Fibroblast of villous mesenchyme (primary cell): ENCODE measurements around the gene ZFAND3. TPM values are rescaled to one million over a fixed set of nuclear protein-coding genes. Genes with fewer than 3 reads are reported as not detected.

ENCODE experiments used
- DNase-seq: peaks from one replicate; pipeline ENCODE4 v3.0.0-alpha.2; 2010; ENCODE audit warnings: low read depth
- H3K4me3 ChIP-seq: 2 replicates; pipeline ENCODE4 v1.5.1; 2011; ENCODE audit warnings: low read depth, mild to moderate bottlenecking, low read length
- total RNA-seq: library from RNA; depleted of rRNA; stranded (reverse); fragments of >200 nt; gene quantifications from 2 replicates; pipeline ENCODE4 v1.2.3, GENCODE V29; 2012
- TF ChIP-seq, protein P1 (sequence below): IDR thresholded peaks from 2 replicates; pipeline ENCODE4 v1.5.1; 2012; ENCODE audit warnings: low read depth, mild to moderate bottlenecking, low read length; ENCODE audit not compliant: insufficient read depth

Gene ZFAND3
- total RNA-seq, 1 donor, result 20.3 TPM

GRCh38 chr6:37974943-37975342, 155.4 kb downstream of the ZFAND3 start:
- no peak overlapping the region for H3K4me3 ChIP-seq
- DNase-seq, result no peak
- TF ChIP-seq, protein P1, sequence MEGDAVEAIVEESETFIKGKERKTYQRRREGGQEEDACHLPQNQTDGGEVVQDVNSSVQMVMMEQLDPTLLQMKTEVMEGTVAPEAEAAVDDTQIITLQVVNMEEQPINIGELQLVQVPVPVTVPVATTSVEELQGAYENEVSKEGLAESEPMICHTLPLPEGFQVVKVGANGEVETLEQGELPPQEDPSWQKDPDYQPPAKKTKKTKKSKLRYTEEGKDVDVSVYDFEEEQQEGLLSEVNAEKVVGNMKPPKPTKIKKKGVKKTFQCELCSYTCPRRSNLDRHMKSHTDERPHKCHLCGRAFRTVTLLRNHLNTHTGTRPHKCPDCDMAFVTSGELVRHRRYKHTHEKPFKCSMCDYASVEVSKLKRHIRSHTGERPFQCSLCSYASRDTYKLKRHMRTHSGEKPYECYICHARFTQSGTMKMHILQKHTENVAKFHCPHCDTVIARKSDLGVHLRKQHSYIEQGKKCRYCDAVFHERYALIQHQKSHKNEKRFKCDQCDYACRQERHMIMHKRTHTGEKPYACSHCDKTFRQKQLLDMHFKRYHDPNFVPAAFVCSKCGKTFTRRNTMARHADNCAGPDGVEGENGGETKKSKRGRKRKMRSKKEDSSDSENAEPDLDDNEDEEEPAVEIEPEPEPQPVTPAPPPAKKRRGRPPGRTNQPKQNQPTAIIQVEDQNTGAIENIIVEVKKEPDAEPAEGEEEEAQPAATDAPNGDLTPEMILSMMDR, result no peak

- no peak overlapping the region for H3K4me3 ChIP-seq
- TF ChIP-seq, protein P1, result no peak
- DNase-seq, result no peak
Measured at GRCh38 chr6:37977715-37978114, 158.2 kb downstream of the ZFAND3 start.

DNA sequence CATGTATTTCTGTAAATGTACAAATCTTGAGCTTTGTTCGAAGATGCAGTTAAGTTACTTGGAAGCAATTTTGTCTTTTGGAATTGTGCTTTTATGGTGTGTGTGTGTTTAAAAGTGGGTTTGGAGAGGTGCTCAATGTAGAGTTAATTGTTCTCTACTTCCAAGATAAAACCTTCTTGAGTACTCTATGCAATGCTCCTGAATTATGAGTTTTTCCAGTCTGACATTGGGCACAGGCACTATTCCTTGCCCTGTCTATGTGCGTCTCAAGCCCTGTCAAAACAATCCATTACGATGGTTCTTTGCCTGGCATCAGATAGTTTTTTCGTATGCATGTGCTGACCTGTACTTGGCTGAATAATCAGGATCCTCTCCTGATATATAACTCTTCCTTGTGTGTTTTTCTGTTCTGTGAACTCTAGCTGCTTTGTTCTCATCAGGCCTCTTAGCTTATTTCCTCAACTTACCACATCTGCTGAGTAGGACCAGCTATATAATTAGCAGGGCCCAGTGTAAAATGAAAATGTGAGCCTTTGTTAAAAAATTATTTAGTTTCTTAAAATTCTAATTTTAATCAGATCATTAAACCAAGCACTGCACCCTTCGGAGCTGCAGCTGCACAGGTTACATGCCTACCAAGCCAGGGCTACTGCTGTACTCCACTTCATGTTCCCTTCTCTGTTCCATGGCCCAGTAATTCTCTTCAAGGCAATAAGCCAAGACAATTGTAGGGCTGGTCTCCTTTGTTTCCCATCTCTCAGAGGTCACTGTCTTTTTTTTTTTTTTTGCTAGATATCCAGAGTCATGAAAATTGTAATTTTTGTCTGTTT, 160.1 kb downstream of the ZFAND3 start:
- TF ChIP-seq, protein P1, result no peak
- no peak overlapping the region for H3K4me3 ChIP-seq
- no peak for DNase-seq

DNA sequence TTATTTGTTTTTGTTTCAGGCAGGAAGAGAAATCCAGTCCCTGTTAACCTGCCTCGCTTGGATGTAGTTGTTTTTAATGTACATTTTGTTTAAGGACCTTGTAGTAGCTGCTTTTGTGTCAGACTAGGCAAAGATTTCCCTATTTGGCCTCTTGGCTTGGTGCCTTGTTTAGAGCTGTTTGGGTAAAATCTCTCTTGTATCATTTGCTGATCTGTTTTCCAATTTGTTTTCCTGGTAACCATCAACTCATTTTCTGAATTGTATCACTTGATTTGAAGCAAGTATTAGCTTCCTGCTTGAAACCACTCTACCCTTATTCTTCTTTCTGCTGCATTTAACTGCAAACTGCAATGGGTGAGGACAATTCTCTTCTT, 160.7 kb downstream of the ZFAND3 start:
- DNase-seq, result no peak
- H3K4me3 ChIP-seq, result no peak overlapping the region
- TF ChIP-seq, protein P1, result no peak

DNA sequence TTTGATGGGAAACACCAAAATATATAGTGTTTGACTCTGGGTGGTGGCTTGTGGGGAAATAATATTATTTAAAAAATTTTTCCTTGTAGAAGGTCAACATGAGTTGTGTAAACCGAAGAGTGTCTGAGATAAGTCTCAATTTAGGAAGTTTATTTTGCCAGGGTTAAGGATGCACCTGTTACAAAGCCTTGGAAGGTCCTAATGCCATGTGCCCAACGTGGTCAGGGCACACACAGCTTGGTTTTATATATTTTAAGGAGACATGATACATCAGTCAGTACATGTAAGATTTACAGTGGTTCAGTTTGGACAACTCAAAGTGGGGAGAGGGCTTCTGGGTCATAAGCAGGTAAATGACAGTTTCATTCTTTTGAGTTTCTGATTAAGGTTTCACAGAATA, 162.1 kb downstream of the ZFAND3 start:
- H3K4me3 ChIP-seq, result no peak overlapping the region
- DNase-seq, result no peak
- TF ChIP-seq, protein P1, result no peak

DNA sequence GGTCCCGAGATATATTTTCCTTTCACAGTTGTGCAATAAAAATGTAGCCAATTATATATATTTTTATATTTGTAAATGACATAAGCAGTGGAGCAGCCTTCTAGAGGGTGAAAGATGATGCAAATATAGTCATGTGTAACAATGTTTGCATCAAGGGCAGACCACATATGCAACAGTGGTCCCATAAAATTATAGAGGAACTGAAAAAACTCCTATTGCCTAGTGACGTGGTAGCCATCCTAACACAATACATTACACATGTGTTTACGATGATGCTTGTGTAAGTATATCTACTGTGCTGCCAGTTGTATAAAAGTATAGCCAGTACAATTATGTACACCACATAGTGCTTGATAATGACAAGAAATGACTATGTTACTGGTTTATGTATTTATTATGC, 162.8 kb downstream of the ZFAND3 start:
- DNase-seq, result no peak
- no peak overlapping the region for H3K4me3 ChIP-seq
- TF ChIP-seq, protein P1, result no peak
